GM19467 (cell line): ENCODE measurements around the gene DROSHA.

Source experiments
- ATAC-seq: cut with Tn5 transposase; IDR thresholded peaks from one replicate; pipeline ENCODE4 v1.9.1; 2021; ENCODE audit warnings: mild to moderate bottlenecking, moderate library complexity; ENCODE audit not compliant: unreplicated experiment

The DROSHA gene

DNA sequence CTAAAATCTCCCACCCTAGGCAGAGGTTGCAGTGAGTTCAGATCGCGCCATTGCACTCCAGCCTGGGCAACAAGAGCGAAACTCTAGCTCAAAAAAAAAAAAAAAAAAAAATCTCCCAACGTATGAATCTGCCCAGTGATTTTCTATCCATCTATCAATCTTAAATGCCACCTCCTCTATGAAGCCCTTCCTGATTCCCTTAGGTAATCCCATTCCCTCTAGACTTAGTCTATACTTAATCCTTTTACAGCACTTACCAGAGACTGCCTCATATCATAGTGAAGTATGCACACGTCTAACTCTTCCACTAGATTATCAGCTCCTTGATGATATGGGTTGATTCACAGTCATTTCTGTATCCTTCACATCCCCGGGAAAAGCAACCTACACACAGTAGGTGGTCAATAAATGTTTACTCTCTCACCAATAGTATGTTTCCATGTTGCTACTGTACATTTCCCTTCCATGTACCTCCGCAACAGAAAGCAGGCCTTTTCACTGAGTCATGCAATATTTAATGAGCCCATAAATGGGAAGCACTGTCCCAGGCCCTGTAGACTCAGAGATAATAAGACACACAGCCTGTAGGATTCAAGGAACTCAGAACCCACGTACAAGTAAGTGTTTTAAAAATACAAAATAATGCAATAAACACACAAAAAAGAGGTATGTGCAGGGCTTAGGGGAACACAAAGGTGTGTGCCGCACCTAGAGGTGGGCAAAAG, 1.2 kb downstream of the DROSHA start:
- ATAC-seq, result no peak

GRCh38 chr5:31523041-31523440, 8.9 kb downstream of the DROSHA start:
- ATAC-seq, result no peak

- no peak for ATAC-seq
Measured at GRCh38 chr5:31516802-31517201, 15.1 kb downstream of the DROSHA start.

- no peak for ATAC-seq
Measured at GRCh38 chr5:31511305-31511704, 20.6 kb downstream of the DROSHA start.

DNA sequence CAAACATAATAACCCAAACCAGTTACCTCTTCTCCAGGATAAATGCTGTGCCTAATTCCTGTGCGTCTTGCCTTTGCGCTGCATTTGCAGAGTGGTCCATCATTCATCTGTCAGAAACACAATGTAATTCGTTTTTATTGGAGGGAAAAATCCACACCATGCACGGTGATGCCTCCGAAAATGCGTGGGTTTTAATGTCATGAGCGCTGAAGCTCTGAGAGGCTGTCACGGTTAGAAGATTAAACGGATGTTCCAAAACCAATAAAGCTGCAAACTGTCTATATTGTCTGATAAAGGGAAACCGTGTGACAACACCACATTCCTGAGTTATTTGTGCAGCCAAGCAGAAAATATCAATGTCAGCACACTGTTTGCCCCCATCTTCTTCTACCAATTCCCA, 27.4 kb downstream of the DROSHA start:
- ATAC-seq, result no peak

DNA sequence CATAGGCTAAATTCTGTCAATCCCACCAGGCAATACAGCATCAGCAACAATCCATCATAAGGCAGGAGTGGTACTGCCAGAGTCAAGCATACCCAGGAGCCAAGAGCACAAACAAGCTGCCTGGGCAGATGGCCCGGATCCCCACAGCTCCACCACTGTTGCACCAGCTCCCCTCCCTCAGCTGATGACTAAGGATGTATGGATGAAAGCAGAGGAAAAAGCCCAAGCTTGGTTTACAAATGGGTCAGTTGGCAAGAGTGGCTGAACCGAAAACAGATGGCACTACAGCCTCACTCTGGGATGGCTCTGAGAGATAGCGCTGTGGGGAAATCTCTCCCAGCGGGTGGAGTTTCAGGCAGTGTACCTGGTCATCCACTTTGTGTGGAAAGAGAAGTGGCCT, 29.4 kb downstream of the DROSHA start:
- no peak for ATAC-seq

DNA sequence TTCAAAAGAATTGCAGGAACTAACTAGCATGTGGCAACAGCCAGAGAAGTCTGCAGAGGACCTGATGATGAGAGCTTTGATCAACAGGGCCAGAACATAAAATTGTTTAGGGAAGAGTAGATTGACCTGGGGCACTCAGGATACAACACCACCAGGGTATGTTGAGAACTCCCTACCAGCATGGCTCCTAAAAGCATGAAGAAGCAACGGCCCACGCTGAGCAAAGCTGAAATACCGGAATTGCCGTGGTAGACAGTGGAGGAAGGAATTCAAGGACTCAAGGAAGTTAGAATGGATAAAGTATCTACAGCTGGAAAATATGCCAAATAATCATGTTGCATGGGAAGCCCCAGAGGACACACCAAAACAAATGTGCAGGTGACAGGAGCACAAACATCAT, 31.6 kb downstream of the DROSHA start:
- no peak for ATAC-seq

DNA sequence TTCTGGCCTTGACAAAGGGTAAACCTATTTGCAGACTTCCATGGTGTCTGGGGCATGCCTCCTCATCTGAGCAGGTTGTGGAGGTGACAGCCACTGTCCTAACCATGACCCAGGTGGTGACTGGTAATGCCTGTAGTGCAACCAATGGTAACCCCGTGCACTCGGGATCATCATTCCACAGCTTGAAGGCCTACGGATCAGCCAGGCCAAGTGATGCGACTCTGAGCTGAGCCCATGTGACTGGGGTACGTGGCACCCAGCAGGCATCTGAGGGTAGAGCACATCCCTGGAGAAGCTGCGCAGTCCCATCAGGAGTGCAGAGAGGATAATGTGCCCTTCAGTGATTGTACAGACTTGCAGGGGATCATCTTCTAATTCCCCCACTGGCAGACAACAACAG, 35.0 kb downstream of the DROSHA start:
- ATAC-seq, result no peak

- ATAC-seq, result no peak
Measured at GRCh38 chr5:31496301-31496700, 35.6 kb downstream of the DROSHA start.

DNA sequence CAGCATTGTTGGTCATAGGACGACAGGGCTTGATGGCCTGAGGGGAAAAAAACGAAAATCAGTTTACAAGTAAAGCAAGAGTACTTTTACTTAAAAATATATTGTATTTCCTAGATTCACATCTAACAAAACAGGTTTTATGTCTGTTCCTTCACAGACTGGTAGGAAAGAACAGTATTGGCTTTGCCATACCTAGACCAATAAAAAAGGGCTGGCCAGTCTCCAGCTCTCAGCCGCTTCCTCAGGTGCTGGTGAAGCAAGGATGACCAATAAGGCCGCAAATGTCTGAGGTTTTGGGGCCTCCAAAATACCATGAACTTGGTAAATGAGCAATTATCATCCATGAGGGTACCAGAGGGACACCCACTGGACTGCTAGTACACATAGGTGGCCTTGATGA, 36.6 kb downstream of the DROSHA start:
- ATAC-seq, result no peak

GRCh38 chr5:31492869-31493268, 39.0 kb downstream of the DROSHA start:
- ATAC-seq, result no peak

GRCh38 chr5:31487506-31487905, 44.4 kb downstream of the DROSHA start:
- no peak for ATAC-seq

- ATAC-seq, result no peak
Measured at GRCh38 chr5:31486441-31486840, 45.5 kb downstream of the DROSHA start.

DNA sequence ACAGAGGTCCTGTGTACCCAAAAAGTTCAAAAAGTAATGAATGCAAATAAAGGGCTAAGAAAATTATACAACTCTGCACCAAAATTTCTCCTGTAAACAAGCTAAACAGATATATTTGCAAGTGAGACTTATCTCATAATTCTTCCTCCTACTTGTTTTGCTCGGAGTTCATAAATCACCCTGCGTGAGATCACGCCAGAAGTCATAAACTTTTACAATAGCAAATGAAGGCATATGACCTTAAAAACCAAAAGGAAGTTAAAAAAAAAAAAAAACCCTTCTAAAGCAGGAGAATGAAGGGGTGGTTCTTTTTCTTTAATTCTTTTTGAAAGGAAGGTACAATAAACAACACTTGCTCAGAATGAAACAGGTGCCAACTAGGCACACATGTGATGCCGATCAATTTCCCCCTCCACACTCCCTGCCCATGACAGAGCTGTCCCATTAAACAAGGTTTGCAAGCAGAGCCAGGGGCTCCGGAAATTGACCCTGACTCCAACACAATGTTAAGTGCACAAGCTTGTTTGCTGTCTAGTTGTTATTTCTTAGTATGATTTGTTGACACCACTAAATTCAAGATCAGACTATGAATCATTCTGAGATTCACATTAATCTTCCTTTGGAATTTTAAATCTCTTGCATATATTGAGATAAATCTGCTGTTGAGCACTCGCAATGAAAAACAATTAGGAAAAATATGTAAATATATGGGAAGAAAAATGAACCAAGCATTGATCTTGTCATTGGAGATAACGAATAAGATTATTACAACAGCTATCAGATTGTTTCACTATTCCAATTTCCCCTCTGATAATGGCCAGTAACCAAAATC, 46.3 kb downstream of the DROSHA start:
- no peak for ATAC-seq

- ATAC-seq, result no peak
Measured at GRCh38 chr5:31481531-31482165, 50.2 kb downstream of the DROSHA start.

DNA sequence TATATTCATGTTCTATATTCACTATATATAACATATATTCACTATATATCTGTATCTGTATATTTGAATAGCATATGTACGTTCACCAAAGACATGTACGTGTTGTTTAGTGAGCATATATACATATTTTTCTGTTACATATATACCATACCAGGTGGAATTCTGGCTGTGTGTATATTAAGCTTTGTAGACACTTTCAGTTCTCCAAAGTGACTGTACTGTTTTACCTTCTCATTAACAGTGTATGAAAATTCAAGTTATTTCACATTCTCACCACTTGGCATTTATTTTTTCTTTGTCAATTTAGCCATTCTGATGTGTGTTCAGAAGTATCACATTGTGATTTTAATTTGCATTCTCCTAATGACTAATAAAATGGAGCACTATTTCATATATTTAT, 52.2 kb downstream of the DROSHA start:
- ATAC-seq, result no peak

- ATAC-seq, result no peak
Measured at GRCh38 chr5:31478901-31479300, 53.0 kb downstream of the DROSHA start.

GRCh38 chr5:31477971-31478370, 53.9 kb downstream of the DROSHA start:
- no peak for ATAC-seq

GRCh38 chr5:31477516-31477915, 54.4 kb downstream of the DROSHA start:
- no peak for ATAC-seq

DNA sequence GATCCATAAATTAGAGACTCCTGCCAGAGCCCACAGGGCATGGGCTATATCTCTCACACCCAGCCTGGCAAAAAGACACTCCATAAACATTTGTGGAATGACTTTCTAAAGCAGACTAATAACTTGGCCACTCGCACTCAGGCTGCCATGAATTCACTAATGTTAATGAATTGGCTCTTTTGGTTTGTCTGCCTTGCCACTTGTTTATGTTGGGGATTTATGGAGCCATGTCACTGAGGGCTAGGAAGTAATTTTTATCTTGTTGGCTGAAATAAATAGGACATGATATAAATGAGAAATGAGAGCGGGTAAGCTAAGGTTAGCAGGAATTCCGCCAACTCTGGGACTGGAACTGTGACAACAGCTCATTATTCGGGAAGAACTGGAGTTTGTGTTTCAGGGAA, 55.2 kb downstream of the DROSHA start:
- no peak for ATAC-seq

DNA sequence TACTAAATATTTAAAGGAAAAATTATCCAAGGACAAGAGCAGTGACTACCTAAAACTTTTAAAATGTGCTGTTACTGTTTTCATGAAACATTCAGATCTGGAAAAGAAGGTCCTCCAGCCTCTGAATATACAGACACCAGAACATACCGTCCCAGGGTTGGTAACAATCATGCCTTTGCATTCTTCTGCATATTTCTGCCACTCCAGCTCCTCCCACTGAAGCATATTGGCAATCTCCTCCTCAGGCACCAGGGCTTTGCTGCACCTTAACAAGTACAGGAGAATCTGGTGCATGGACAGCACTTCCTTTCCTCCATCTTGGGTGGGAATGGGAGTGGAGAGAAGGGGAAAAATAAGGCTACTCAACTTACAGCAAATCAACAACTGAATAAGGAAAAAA, 60.0 kb downstream of the DROSHA start:
- no peak for ATAC-seq

- no peak for ATAC-seq
Measured at GRCh38 chr5:31471040-31471439, 60.9 kb downstream of the DROSHA start.
